ENCODE data around the gene RPL35A.

GRCh38 chr3:197953325-197953724, 3.3 kb downstream of the RPL35A start:
- TF ChIP-seq CTCF (IDR thresholded peaks at IDR 0.05) (no peak), POLR2A (IDR thresholded peaks at IDR 0.05) (no peak)
